Hematopoietic multipotent progenitor cell treated with erythropoietin and hydrocortisone succinate and interleukin-3 and kit ligand, for 6 days (in vitro differentiated cells): ENCODE data around the gene MSI1.
A peak's percentile ranks its signal among the peaks of the same experiment; 100 is the strongest.

ENCODE experiments used
- DNase-seq: peaks from one replicate; pipeline ENCODE4 v3.0.0-alpha.2; 2015

The MSI1 gene

GRCh38 chr12:120376934-120377572 is 8.1 kb upstream of the MSI1 start:
- DNase-seq: no peak

- no peak for DNase-seq
Observed at GRCh38 chr12:120376416-120376815, 7.5 kb upstream of the MSI1 start.

- no peak for DNase-seq
Observed at GRCh38 chr12:120376009-120376408, 7.0 kb upstream of the MSI1 start.

GRCh38 chr12:120373683-120374082 is 4.7 kb upstream of the MSI1 start:
- no peak for DNase-seq

GRCh38 chr12:120370343-120371243 is 1.6 kb upstream of the MSI1 start:
- no peak for DNase-seq

- DNase-seq: no peak
Observed at GRCh38 chr12:120369603-120370342, 809 bp upstream of the MSI1 start.

- no peak for DNase-seq
Observed at GRCh38 chr12:120367924-120368788, 808 bp downstream of the MSI1 start.

GRCh38 chr12:120367233-120367923 is 1.6 kb downstream of the MSI1 start:
- peak; percentile 40 for DNase-seq

GRCh38 chr12:120366845-120367232 is 2.1 kb downstream of the MSI1 start:
- DNase-seq: no peak

GRCh38 chr12:120366341-120366705 is 2.6 kb downstream of the MSI1 start:
- no peak for DNase-seq

GRCh38 chr12:120365675-120366340 is 3.2 kb downstream of the MSI1 start:
- peak; percentile 31 for DNase-seq

- no peak for DNase-seq
Observed at GRCh38 chr12:120364487-120364886, 4.5 kb downstream of the MSI1 start.

GRCh38 chr12:120363274-120363855 is 5.6 kb downstream of the MSI1 start:
- DNase-seq: no peak

GRCh38 chr12:120362516-120363273 is 6.3 kb downstream of the MSI1 start:
- DNase-seq: no peak

GRCh38 chr12:120361506-120362208 is 7.3 kb downstream of the MSI1 start:
- peak; percentile 72 for DNase-seq

- DNase-seq: no peak
Observed at GRCh38 chr12:120359128-120359527, 9.8 kb downstream of the MSI1 start.

GRCh38 chr12:120358412-120359100 is 10.4 kb downstream of the MSI1 start:
- DNase-seq: no peak

- DNase-seq: no peak
Observed at GRCh38 chr12:120357104-120357503, 11.9 kb downstream of the MSI1 start.

- DNase-seq: peak; percentile 87
Observed at GRCh38 chr12:120356567-120357030, 12.4 kb downstream of the MSI1 start.
